Sigmoid colon (tissue), 7 donors: ENCODE measurements around the gene RETN. TPM values are rescaled to one million over a fixed set of nuclear protein-coding genes. Genes with fewer than 3 reads are reported as not detected.
A peak's percentile ranks its signal among the peaks of the same experiment; 100 is the strongest.

ENCODE experiments used
- DNase-seq: peaks from one replicate; pipeline ENCODE4 v3.0.0-alpha.2; 2019
- H3K27ac ChIP-seq, 4 donors: fragments of 200-600 bp; sonication (generic); one replicate each; pipeline ENCODE4 v1.5.1; 2016 to 2019; ENCODE audit warnings: mild to moderate bottlenecking in 1 of 4
- H3K27me3 ChIP-seq, 3 donors: fragments of 200-600 bp; sonication (generic); one replicate each; pipeline ENCODE4 v1.5.1; 2019; ENCODE audit warnings: mild to moderate bottlenecking in 1 of 3
- H3K36me3 ChIP-seq, 4 donors: fragments of 200-600 bp; sonication (generic); one replicate each; pipeline ENCODE4 v1.5.1; 2016 to 2019
- H3K4me1 ChIP-seq, 4 donors: fragments of 200-600 bp; sonication (generic); one replicate each; pipeline ENCODE4 v1.5.1; 2017 to 2019
- H3K4me3 ChIP-seq, 4 donors: fragments of 200-600 bp; sonication (generic); one replicate each; pipeline ENCODE4 v1.5.1; 2017 to 2019; ENCODE audit warnings: mild to moderate bottlenecking in 2 of 4, moderate library complexity in 1 of 4
- H3K9me3 ChIP-seq, 4 donors: fragments of 200-600 bp in 3 of 4; sonication (generic) in 3 of 4; one replicate each; pipeline versions ENCODE4 v1.5.1 to v1.6.1; 2013 to 2019
- EP300 ChIP-seq, 4 donors: sonication (generic); formaldehyde crosslinking; IDR thresholded peaks; one replicate each; pipeline ENCODE4 v1.6.1; 2017; ENCODE audit warnings: antibody characterized with exemption in 4 of 4
- POLR2A ChIP-seq, 2 donors: fragments of 450-650 bp; IDR thresholded peaks; one replicate each; pipeline ENCODE4 v1.6.1; 2016; ENCODE audit warnings: antibody characterized with exemption in 2 of 2, mild to moderate bottlenecking in 2 of 2, moderate library complexity in 2 of 2
- POLR2AphosphoS5 ChIP-seq, 4 donors: sonication (generic); formaldehyde crosslinking; IDR thresholded peaks; one replicate each; pipeline ENCODE4 v1.6.1; 2017; ENCODE audit warnings: antibody characterized with exemption in 4 of 4
- WGBS, 2 donors: extraction: QIAGEN DNeasy Blood & Tissue Kit; methylation state at CpG; one replicate each; pipeline ENCODE4 v1.1.7; 2013; 5-methylcytosine and 5-hydroxymethylcytosine counted together
- intact Hi-C: fragments of 100-400 bp; cut with DNase I; formaldehyde crosslinking; loops from one replicate; pipeline ENCODE4 v1.15.1; 2023
- polyA plus RNA-seq, 3 donors: library from polyadenylated mRNA; stranded (reverse); fragments of 200-250 nt; gene quantifications; one replicate each; pipeline ENCODE4 v1.2.3, GENCODE V29; 2013
- total RNA-seq, 4 donors: library from RNA; depleted of rRNA; stranded (reverse); fragments of >200 nt; gene quantifications; one replicate each; pipeline ENCODE4 v1.1.0, GENCODE V29; 2016
- TF ChIP-seq, protein P1 (sequence below), 4 experiments: fragments of 450-650 bp in 3 of 4; fragments of 200-600 bp in 1 of 4; IDR thresholded peaks; one replicate each; pipeline ENCODE4 v1.5.1; 2016 to 2019; ENCODE audit warnings: antibody characterized with exemption in 4 of 4, mild to moderate bottlenecking in 3 of 4, moderate library complexity in 2 of 4
- donor health status: healthy with polysubstance abuse.
- donor health status: Bipolar disorder and iron deficiency.
- donor health status: healthy.

The RETN gene
- total and polyA plus RNA-seq, 7 donors: 3.6 to 38.1 (median 8.6) TPM; not detected in 4

DNA sequence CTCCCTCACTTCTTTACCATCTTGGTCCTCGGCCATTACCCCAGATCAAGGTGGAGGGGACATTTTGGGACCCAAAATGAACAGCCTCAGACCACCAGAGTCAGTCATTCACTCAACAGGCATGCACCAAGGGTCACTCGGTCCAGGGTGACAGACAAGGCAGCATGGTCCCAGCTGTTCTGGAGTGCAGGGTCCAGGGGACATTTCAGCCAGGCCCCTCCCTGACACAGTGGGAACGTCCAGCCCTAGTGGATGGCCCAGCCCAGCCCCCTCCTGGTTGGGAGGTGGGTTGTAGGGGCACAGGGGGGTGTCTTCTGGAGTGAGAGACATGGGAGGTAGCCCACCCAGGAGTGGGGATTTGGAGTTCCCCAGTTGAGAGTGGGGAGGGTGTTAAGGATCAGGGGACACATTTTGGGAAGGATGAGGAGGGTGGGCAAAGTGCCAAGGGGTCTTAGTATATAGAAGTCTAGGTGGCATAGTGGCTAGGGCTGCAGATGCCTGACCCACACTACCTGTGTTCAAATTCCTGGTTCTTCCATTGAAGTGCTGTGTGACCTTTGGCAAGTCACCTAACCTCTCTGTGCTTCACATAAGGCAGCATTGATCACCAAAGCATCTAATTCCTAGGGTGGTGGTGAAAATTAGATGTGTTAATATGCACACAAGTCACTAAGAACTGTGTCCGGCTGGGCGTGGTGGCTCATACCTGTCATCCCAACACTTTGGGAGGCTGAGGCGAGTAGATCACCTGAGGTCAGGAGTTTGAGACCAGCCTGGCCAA is 35.6 kb downstream of the RETN start:
- no peaks in the 10 kb centered on the region for H3K9me3 ChIP-seq
- DNase-seq: no peak
- H3K36me3 ChIP-seq: no peaks in the 10 kb centered on the region
- 70 to 82% methylated on average over 6 of the region's 6 CpGs for WGBS, 2 donors
- intact Hi-C loops: no loop called here
- no peak overlapping the region for H3K27ac ChIP-seq
- H3K27me3 ChIP-seq: peaks cover 0 to 32% (median 9%) of the 10 kb centered on the region in 3 donors
- no peak overlapping the region for H3K4me3 ChIP-seq
- TF ChIP-seq POLR2A (IDR thresholded peaks at IDR 0.05) (no peak), EP300 (IDR thresholded peaks at IDR 0.05) (no peak), POLR2AphosphoS5 (IDR thresholded peaks at IDR 0.05) (no peak)
- TF ChIP-seq, protein P1, sequence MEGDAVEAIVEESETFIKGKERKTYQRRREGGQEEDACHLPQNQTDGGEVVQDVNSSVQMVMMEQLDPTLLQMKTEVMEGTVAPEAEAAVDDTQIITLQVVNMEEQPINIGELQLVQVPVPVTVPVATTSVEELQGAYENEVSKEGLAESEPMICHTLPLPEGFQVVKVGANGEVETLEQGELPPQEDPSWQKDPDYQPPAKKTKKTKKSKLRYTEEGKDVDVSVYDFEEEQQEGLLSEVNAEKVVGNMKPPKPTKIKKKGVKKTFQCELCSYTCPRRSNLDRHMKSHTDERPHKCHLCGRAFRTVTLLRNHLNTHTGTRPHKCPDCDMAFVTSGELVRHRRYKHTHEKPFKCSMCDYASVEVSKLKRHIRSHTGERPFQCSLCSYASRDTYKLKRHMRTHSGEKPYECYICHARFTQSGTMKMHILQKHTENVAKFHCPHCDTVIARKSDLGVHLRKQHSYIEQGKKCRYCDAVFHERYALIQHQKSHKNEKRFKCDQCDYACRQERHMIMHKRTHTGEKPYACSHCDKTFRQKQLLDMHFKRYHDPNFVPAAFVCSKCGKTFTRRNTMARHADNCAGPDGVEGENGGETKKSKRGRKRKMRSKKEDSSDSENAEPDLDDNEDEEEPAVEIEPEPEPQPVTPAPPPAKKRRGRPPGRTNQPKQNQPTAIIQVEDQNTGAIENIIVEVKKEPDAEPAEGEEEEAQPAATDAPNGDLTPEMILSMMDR (IDR thresholded peaks at IDR 0.05): no peak
- H3K4me1 ChIP-seq: no peaks in the 10 kb centered on the region

DNA sequence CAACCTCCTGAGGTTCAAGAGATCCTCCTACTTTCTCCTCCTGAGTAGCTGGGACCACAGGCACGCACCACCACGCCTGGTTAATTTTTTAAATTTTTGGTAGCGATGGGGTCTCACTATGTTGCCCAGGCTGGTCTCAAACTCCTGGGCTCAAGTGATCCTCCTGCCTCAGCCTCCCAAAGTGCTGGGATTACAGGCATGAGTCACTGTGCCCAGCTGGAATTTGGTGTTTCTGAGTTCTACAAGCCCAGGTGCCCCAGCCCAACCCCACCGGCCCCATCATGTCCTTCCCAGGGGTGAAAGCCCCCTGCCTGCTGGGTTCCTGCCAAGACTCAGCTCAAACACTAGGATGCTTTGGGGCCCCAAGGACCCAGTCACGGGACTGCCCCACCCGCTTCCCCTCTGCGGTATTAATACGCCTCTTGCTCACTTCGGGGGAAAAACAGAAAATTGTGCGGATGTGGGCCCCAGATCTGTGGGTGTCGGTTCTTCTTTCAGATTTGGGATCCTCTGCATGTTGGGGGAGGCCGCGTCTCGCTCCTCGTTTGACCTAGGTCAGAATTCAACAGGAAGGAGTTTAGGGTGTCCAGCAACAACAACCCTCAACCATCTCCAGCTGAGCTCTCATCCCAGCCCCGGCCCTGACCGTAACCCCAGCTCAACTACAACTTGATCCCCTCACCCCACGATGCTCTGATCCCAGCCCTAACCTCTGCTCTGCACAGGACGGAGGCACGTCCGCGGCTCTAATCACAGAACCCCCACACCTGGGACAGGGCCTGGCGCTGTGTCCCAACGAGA is 36.7 kb downstream of the RETN start:
- Histone ChIP-seq H3K27me3 (peaks cover 0 to 24% (median 0%) of the 10 kb centered on the region in 3 donors), H3K9me3 (no peaks in the 10 kb centered on the region), H3K27ac (peak overlapping the region in 1 of 4 donors; percentile 31), H3K36me3 (no peaks in the 10 kb centered on the region), H3K4me1 (no peaks in the 10 kb centered on the region), H3K4me3 (no peak overlapping the region)
- no peak for TF ChIP-seq POLR2AphosphoS5 (IDR thresholded peaks at IDR 0.05)
- TF ChIP-seq, protein P1 (IDR thresholded peaks at IDR 0.05): no peak
- TF ChIP-seq POLR2A (IDR thresholded peaks at IDR 0.05): no peak
- TF ChIP-seq EP300 (IDR thresholded peaks at IDR 0.05): no peak
- peak; percentile 73 for DNase-seq
- 38 to 57% methylated on average over 24 of the region's 24 CpGs for WGBS, 2 donors
- intact Hi-C loops: no loop called here

DNA sequence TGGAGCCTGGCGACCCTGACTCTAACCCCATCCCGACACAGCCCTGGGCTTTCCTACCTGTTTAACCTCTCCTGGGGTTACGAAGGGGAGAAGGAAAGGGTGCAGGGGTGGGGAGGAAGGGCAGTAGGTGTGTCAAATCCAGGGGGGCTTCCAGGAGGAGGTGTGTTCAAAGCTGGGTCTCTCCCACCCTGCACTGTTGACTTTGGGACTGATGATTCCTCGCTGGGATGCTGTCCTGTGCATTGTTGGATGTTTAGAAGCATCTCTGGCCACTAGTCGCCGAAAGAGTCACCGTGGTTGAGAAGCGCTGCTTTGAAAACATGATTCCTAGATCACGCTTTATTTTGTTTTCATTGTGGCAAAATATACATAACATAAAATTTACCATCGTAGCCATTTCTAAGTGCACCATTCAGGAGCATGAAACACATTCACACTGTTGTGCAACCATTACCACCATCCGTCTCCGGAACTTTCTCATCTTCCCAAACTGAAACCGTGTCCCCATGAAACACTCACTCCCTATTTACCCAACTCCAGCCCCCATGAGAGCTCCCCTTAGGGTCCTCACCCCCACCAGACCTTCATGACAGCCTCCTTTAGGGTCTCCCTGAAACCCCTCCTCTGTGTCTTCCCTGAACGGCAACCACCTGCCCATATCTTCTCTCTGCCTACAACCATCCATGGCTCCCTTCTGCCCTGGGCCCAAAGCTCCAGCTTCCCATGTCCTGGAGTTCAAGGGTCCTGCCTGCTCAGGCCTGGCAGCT is 37.5 kb downstream of the RETN start:
- H3K36me3 ChIP-seq: no peaks in the 10 kb centered on the region
- no peak overlapping the region for H3K4me3 ChIP-seq
- no peaks in the 10 kb centered on the region for H3K9me3 ChIP-seq
- H3K27ac ChIP-seq: peak overlapping the region in 1 of 4 donors; percentile 31
- TF ChIP-seq POLR2AphosphoS5 (IDR thresholded peaks at IDR 0.05) (no peak), POLR2A (IDR thresholded peaks at IDR 0.05) (no peak), EP300 (IDR thresholded peaks at IDR 0.05) (no peak)
- TF ChIP-seq, protein P1 (IDR thresholded peaks at IDR 0.05): no peak
- 65 to 75% methylated on average over 14 of the region's 14 CpGs for WGBS, 2 donors
- H3K4me1 ChIP-seq: no peaks in the 10 kb centered on the region
- H3K27me3 ChIP-seq: peaks cover 0 to 17% (median 0%) of the 10 kb centered on the region in 3 donors
- intact Hi-C loops: no loop called here
- DNase-seq: no peak

DNA sequence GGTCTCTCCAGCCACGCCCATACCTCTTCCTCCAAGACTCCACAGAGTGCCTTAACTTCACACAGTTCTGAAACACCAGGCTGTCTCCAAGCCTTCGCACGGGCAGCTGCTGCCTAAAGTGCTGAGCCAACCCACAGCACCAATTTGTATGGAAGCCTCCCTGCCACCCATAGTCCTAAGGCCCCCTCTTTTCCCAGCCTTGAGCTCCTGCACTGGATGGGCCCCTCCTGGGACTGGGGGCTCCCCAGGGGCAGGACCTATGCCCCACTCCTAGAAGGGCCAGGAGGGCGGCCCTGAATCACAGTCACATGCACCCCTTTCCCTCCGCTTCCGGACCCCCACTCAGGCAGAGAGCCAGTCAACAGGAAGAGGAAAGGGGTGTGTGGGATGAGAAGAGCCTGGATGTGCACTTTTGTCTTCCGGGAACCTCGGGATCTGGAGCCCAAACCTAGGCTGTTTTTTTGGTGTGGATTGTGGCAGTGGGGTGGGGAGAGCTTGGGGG is 38.2 kb downstream of the RETN start:
- 63% methylated on average over 8 of the region's 8 CpGs for WGBS, 2 donors
- TF ChIP-seq POLR2AphosphoS5 (IDR thresholded peaks at IDR 0.05) (no peak), POLR2A (IDR thresholded peaks at IDR 0.05) (no peak), EP300 (IDR thresholded peaks at IDR 0.05) (no peak)
- TF ChIP-seq, protein P1 (IDR thresholded peaks at IDR 0.05): no peak
- no peaks in the 10 kb centered on the region for H3K9me3 ChIP-seq
- no peaks in the 10 kb centered on the region for H3K4me1 ChIP-seq
- DNase-seq: no peak
- no peaks in the 10 kb centered on the region for H3K36me3 ChIP-seq
- H3K27me3 ChIP-seq: peaks cover 0 to 15% (median 0%) of the 10 kb centered on the region in 3 donors
- no peak overlapping the region for H3K4me3 ChIP-seq
- H3K27ac ChIP-seq: peak overlapping the region in 1 of 4 donors; percentile 25
- intact Hi-C loops: no loop called here
